Liver (tissue), 9 donors: Measurements from ENCODE around the gene SPAG9. TPM values are rescaled to one million over a fixed set of nuclear protein-coding genes. Genes with fewer than 3 reads are reported as not detected.

Experiments
- DNase-seq: peaks from one replicate; pipeline ENCODE4 v3.0.0-alpha.2; 2017; ENCODE audit warnings: low spot score
- H3K27ac ChIP-seq, 2 donors: one replicate each; pipeline ENCODE4 v1.7.0; 2013; ENCODE audit warnings: inconsistent platforms in 2 of 2, low read length in 2 of 2, control low read depth in 1 of 2, low read depth in 1 of 2, mild to moderate bottlenecking in 1 of 2
- H3K27me3 ChIP-seq, 4 donors: one replicate each; pipeline versions ENCODE4 v1.6.1 to v1.7.0; 2013; ENCODE audit warnings: low read length in 3 of 4, inconsistent platforms in 1 of 4, mild to moderate bottlenecking in 1 of 4, moderate library complexity in 1 of 4; ENCODE audit not compliant: control insufficient read depth in 4 of 4, insufficient read depth in 4 of 4
- H3K36me3 ChIP-seq, 4 donors: one replicate each; pipeline versions ENCODE4 v1.6.1 to v1.7.0; 2013; ENCODE audit warnings: low read length in 3 of 4, mild to moderate bottlenecking in 3 of 4, low read depth in 1 of 4, moderate library complexity in 1 of 4; ENCODE audit not compliant: control insufficient read depth in 4 of 4, insufficient read depth in 3 of 4
- H3K4me1 ChIP-seq, 4 donors: one replicate each; pipeline versions ENCODE4 v1.6.1 to v1.7.0; 2013; ENCODE audit warnings: low read length in 3 of 4, mild to moderate bottlenecking in 3 of 4, moderate library complexity in 1 of 4; ENCODE audit not compliant: control insufficient read depth in 4 of 4, insufficient read depth in 4 of 4
- H3K4me3 ChIP-seq, 3 donors: one replicate each; pipeline versions ENCODE4 v1.6.1 to v1.7.0; 2013; ENCODE audit warnings: low read length in 3 of 3, control low read depth in 1 of 3, low read depth in 1 of 3, mild to moderate bottlenecking in 1 of 3
- H3K9ac ChIP-seq, 2 donors: one replicate each; pipeline ENCODE4 v1.7.0; 2013; ENCODE audit warnings: low read length in 2 of 2, mild to moderate bottlenecking in 2 of 2, moderate library complexity in 2 of 2, control low read depth in 1 of 2, low read depth in 1 of 2
- H3K9me3 ChIP-seq, 4 donors: one replicate each; pipeline versions ENCODE4 v1.6.1 to v1.7.0; 2013; ENCODE audit warnings: low read length in 3 of 4; ENCODE audit not compliant: control insufficient read depth in 4 of 4
- NR2F2 ChIP-seq: IDR thresholded peaks from 2 replicates; pipeline ENCODE4 v1.6.1; 2016; ENCODE audit warnings: antibody characterized with exemption
- REST ChIP-seq: IDR thresholded peaks from 2 replicates; pipeline ENCODE4 v1.6.1; 2016; ENCODE audit warnings: antibody characterized with exemption, mild to moderate bottlenecking
- TAF1 ChIP-seq: conservative IDR thresholded peaks from 2 replicates; pipeline ENCODE4 v1.6.1; 2016; ENCODE audit warnings: antibody characterized with exemption, mild to moderate bottlenecking
- WGBS: extraction: QIAGEN DNeasy Blood & Tissue Kit; methylation state at CpG from one replicate; pipeline ENCODE4 v1.1.7; 2013; 5-methylcytosine and 5-hydroxymethylcytosine counted together
- polyA plus RNA-seq, 2 donors: library from polyadenylated mRNA; stranded (reverse) in 1 of 2; unstranded in 1 of 2; fragments of 200-250 nt in 1 of 2; fragments of >200 nt in 1 of 2; fragmentation: Nextera tagmentation in 1 of 2; extraction: Ambion mirVana in 1 of 2; gene quantifications; one replicate each; pipeline versions ENCODE4 v1.2.1 to v1.2.3, GENCODE V29; 2013 to 2015
- total RNA-seq, 2 donors: library from RNA; depleted of rRNA; stranded (reverse); fragments of >200 nt; gene quantifications; one replicate each; pipeline ENCODE4 v1.2.3, GENCODE V29; 2014
- donor health status: healthy.
- donor health status: healthy.
- donor health status: healthy.
- donor health status: healthy.
- donor health status: healthy.

The SPAG9 gene
- total and polyA plus RNA-seq, 4 donors: 12.0 to 94.0 (median 18.4) TPM

GRCh38 chr17:50918071-50918932 lies 202.4 kb downstream of the SPAG9 start:
- peak overlapping the region; percentile 26 to 49 for H3K27ac ChIP-seq
- 78% methylated on average over 21 of the region's 21 CpGs for WGBS

GRCh38 chr17:50917418-50917743 lies 203.3 kb downstream of the SPAG9 start:
- H3K36me3 ChIP-seq: no peaks in the 10 kb centered on the region
- no peaks in the 10 kb centered on the region for H3K27me3 ChIP-seq
- no peak overlapping the region for H3K27ac ChIP-seq
- no peak overlapping the region for H3K4me3 ChIP-seq
- no peak overlapping the region for H3K9ac ChIP-seq
- DNase-seq: no peak
- no peak for TF ChIP-seq TAF1
- H3K9me3 ChIP-seq: no peaks in the 10 kb centered on the region
- peaks cover 22 to 54% (median 41%) of the 10 kb centered on the region in 4 donors for H3K4me1 ChIP-seq
- WGBS: 90% methylated on average over 7 of the region's 7 CpGs

More at GRCh38 chr17:50918071-50918932, 202.4 kb downstream of the SPAG9 start:
- H3K27me3 ChIP-seq: no peaks in the 10 kb centered on the region
- H3K36me3 ChIP-seq: no peaks in the 10 kb centered on the region
- peaks cover 22 to 51% (median 39%) of the 10 kb centered on the region in 4 donors for H3K4me1 ChIP-seq
- DNase-seq: no peak
- H3K9me3 ChIP-seq: no peaks in the 10 kb centered on the region
- TF ChIP-seq REST: no peak
- peak; percentile 73 for TF ChIP-seq NR2F2
- H3K4me3 ChIP-seq: no peak overlapping the region
- H3K9ac ChIP-seq: no peak overlapping the region

- no peaks in the 10 kb centered on the region for H3K36me3 ChIP-seq
- no peak overlapping the region for H3K27ac ChIP-seq
- no peaks in the 10 kb centered on the region for H3K9me3 ChIP-seq
- H3K4me3 ChIP-seq: no peak overlapping the region
- peaks cover 24 to 57% (median 43%) of the 10 kb centered on the region in 4 donors for H3K4me1 ChIP-seq
- no peak for TF ChIP-seq REST
- no peaks in the 10 kb centered on the region for H3K27me3 ChIP-seq
- WGBS: 89% methylated on average over 18 of the region's 18 CpGs
- H3K9ac ChIP-seq: no peak overlapping the region
- no peak for DNase-seq
Observed at GRCh38 chr17:50916708-50917417, 203.8 kb downstream of the SPAG9 start.
